ENCODE results near the gene TMEM132D.

The TMEM132D gene

GRCh38 chr12:129746318-129746717, 157.5 kb downstream of the TMEM132D start:
- no peaks in the 10 kb centered on the region for H3F3A ChIP-seq (ENCODE audit: insufficient read depth)
- H2AFZ ChIP-seq (ENCODE audit: low read depth, low read length, severe bottlenecking) = no peak overlapping the region
- H3K36me3 ChIP-seq (ENCODE audit: low read length) = no peaks in the 10 kb centered on the region
- H3K27ac ChIP-seq (ENCODE audit: low read depth, low read length) = no peak overlapping the region
- H3K79me2 ChIP-seq (ENCODE audit: insufficient read depth, low read length) = no peaks in the 10 kb centered on the region
- H3K9me3 ChIP-seq (ENCODE audit: insufficient read depth, low read length) = no peaks in the 10 kb centered on the region
- no peak overlapping the region for H3K9ac ChIP-seq (ENCODE audit: low read length)
- no peak overlapping the region for H3K4me2 ChIP-seq (ENCODE audit: low read depth, low read length, poor library complexity, severe bottlenecking)
- TF ChIP-seq EZH2phosphoT487 (conservative IDR thresholded peaks at IDR 0.05; ENCODE audit: low read length) (no peak), CTCF (IDR thresholded peaks at IDR 0.05; ENCODE audit: insufficient read depth, low read length, poor library complexity, severe bottlenecking) (no peak)
- no peaks in the 10 kb centered on the region for H3K27me3 ChIP-seq (ENCODE audit: low read length)
- no peak overlapping the region for H3K4me3 ChIP-seq (ENCODE audit: insufficient read depth, low read length, poor library complexity, severe bottlenecking)
- H4K20me1 ChIP-seq (ENCODE audit: low read depth, low read length) = no peaks in the 10 kb centered on the region
- no peaks in the 10 kb centered on the region for H3K9me2 ChIP-seq (replicated peaks; ENCODE audit: insufficient read depth, low read length)

GRCh38 chr12:129729170-129729569, 174.7 kb downstream of the TMEM132D start:
- Histone ChIP-seq H3K4me3 (ENCODE audit: insufficient read depth, low read length, poor library complexity, severe bottlenecking) (no peak overlapping the region), H3K4me2 (ENCODE audit: low read depth, low read length, poor library complexity, severe bottlenecking) (no peak overlapping the region), H3K79me2 (ENCODE audit: insufficient read depth, low read length) (no peaks in the 10 kb centered on the region), H3K9me3 (ENCODE audit: insufficient read depth, low read length) (no peaks in the 10 kb centered on the region), H3K27ac (ENCODE audit: low read depth, low read length) (no peak overlapping the region), H3K9me2 (replicated peaks; ENCODE audit: insufficient read depth, low read length) (no peaks in the 10 kb centered on the region), H3K27me3 (ENCODE audit: low read length) (no peaks in the 10 kb centered on the region), H3F3A (ENCODE audit: insufficient read depth) (no peaks in the 10 kb centered on the region), H2AFZ (ENCODE audit: low read depth, low read length, severe bottlenecking) (no peak overlapping the region), H3K36me3 (ENCODE audit: low read length) (no peaks in the 10 kb centered on the region), H4K20me1 (ENCODE audit: low read depth, low read length) (no peaks in the 10 kb centered on the region), H3K9ac (ENCODE audit: low read length) (no peak overlapping the region)
- TF ChIP-seq EZH2phosphoT487 (conservative IDR thresholded peaks at IDR 0.05; ENCODE audit: low read length) = no peak
- TF ChIP-seq CTCF (IDR thresholded peaks at IDR 0.05; ENCODE audit: insufficient read depth, low read length, poor library complexity, severe bottlenecking) = no peak

GRCh38 chr12:129727100-129727499, 176.7 kb downstream of the TMEM132D start:
- no peak for TF ChIP-seq EZH2phosphoT487 (conservative IDR thresholded peaks at IDR 0.05; ENCODE audit: low read length)
- no peak for TF ChIP-seq CTCF (IDR thresholded peaks at IDR 0.05; ENCODE audit: insufficient read depth, low read length, poor library complexity, severe bottlenecking)
- Histone ChIP-seq H3K36me3 (ENCODE audit: low read length) (no peaks in the 10 kb centered on the region), H4K20me1 (ENCODE audit: low read depth, low read length) (no peaks in the 10 kb centered on the region), H2AFZ (ENCODE audit: low read depth, low read length, severe bottlenecking) (no peak overlapping the region), H3K9ac (ENCODE audit: low read length) (no peak overlapping the region), H3K4me3 (ENCODE audit: insufficient read depth, low read length, poor library complexity, severe bottlenecking) (no peak overlapping the region), H3K9me3 (ENCODE audit: insufficient read depth, low read length) (no peaks in the 10 kb centered on the region), H3K9me2 (replicated peaks; ENCODE audit: insufficient read depth, low read length) (0 out of 2 replicates have a peak, but pooled peaks cover 5% of the 10 kb centered on the region), H3K27me3 (ENCODE audit: low read length) (no peaks in the 10 kb centered on the region), H3F3A (ENCODE audit: insufficient read depth) (no peaks in the 10 kb centered on the region), H3K4me2 (ENCODE audit: low read depth, low read length, poor library complexity, severe bottlenecking) (no peak overlapping the region), H3K79me2 (ENCODE audit: insufficient read depth, low read length) (no peaks in the 10 kb centered on the region), H3K27ac (ENCODE audit: low read depth, low read length) (no peak overlapping the region)

Data from SU-DHL-6 (cell line).